ENCODE data around the gene SKI. TPM values are rescaled to one million over a fixed set of nuclear protein-coding genes. Genes with fewer than 3 reads are reported as not detected.
A peak's percentile ranks its signal among the peaks of the same experiment; 100 is the strongest.

Gene SKI
- total and polyA plus RNA-seq, 9 of the 15 experiments (the other 6 are each of a cell fraction or from before 2014, with no cell fraction given), result 0.10 to 60.5 (median 4.6) TPM

DNA sequence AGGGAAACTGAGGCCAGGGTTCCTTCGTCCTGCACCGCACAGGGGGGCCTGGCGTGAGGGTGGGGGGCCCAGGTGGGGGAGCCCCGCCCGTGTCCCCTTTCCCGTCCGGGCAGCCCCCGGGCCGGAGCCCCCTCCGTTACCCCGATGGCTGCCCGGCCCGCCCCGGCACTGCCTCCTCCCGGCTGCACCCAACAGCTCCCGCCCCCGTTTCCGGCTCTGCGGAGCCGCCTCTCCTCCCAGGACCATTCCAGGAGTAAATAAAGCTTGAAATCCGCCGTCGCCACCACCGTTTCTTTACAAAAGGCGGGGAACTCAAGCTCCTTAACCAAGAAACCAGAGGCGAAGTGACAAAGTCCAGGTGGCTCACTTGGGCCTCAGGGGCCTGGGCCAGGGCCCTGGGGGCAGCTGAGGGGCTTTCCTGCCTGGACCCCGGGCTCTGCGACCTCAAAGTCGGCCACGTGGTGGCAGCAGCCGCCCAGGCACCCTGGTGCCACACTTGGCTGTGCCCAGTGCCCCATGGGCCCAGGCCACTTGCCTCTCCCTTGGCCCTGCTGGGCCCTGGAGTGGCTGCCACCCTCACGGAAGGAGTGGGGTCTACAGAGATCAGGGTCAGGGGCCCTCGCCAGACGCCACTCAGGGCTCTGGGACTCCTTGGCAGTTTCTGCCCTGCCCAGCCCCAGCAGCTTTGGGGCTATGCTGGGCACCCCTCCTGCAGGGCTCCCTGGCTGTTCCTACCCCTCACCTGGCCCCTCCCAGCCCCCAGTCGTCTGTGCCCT lies 33.0 kb upstream of the SKI start (continued):
- TF ChIP-seq MNT (conservative IDR thresholded peaks at IDR 0.05) (peak; percentile 80 to 84), PCBP1 (IDR thresholded peaks at IDR 0.05; ENCODE audit: low read depth, low read length, poor library complexity, severe bottlenecking) (no peak), DNMT1 (IDR thresholded peaks at IDR 0.05) (no peak), SMARCA5 (IDR thresholded peaks at IDR 0.05) (peak; percentile 49; the same call in 1 of the 2 replicates), ZSCAN29 (IDR thresholded peaks at IDR 0.05) (no peak), HCFC1 (IDR thresholded peaks at IDR 0.05; ENCODE audit: low read depth, low read length) (0 out of 2 replicates have a peak, but pooled peaks have one; percentile 39), ZNF175 (CRISPR knock-in tag; IDR thresholded peaks at IDR 0.05; ENCODE audit: low read depth) (no peak), HMG20B (CRISPR knock-in tag; IDR thresholded peaks at IDR 0.05) (no peak), DMBX1 (CRISPR knock-in tag; IDR thresholded peaks at IDR 0.05; ENCODE audit: borderline replicate concordance) (peak; percentile 67; the same call in 1 of the 2 replicates), NFYB (IDR thresholded peaks at IDR 0.05; ENCODE audit: extremely low read depth, insufficient read length) (no peak), TRIM24 (IDR thresholded peaks at IDR 0.05) (no peak), PCBP2 (IDR thresholded peaks at IDR 0.05; ENCODE audit: low read depth, low read length, poor library complexity, severe bottlenecking) (no peak), HDAC1 (IDR thresholded peaks at IDR 0.05) (peak in 1 of 2 experiments; percentile 64; a peak in 1 of 4 replicates), ZFPM2 (CRISPR knock-in tag; IDR thresholded peaks at IDR 0.05) (no peak), ZNF780A (CRISPR knock-in tag; IDR thresholded peaks at IDR 0.05) (no peak), ZNF583 (CRISPR knock-in tag; IDR thresholded peaks at IDR 0.05) (no peak), ZNF224 (CRISPR knock-in tag; IDR thresholded peaks at IDR 0.05) (no peak), ZBTB17 (CRISPR knock-in tag; IDR thresholded peaks at IDR 0.05) (0 out of 2 replicates have a peak, but pooled peaks have one; percentile 29), SREBF1 (IDR thresholded peaks at IDR 0.05; ENCODE audit: borderline replicate concordance, low read depth, low read length) (no peak), HOXB6 (CRISPR knock-in tag; IDR thresholded peaks at IDR 0.05; ENCODE audit: borderline replicate concordance) (no peak), ESRRA (IDR thresholded peaks at IDR 0.05; ENCODE audit: borderline replicate concordance, low read depth) (peak; percentile 57; the same call in 1 of the 2 replicates), TSC22D4 (tag; IDR thresholded peaks at IDR 0.05) (no peak)
- TF ChIP-seq, protein P1, sequence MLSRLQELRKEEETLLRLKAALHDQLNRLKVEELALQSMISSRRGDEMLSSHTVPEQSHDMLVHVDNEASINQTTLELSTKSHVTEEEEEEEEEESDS (CRISPR knock-in tag; IDR thresholded peaks at IDR 0.05), result no peak
- TF ChIP-seq, protein P2, sequence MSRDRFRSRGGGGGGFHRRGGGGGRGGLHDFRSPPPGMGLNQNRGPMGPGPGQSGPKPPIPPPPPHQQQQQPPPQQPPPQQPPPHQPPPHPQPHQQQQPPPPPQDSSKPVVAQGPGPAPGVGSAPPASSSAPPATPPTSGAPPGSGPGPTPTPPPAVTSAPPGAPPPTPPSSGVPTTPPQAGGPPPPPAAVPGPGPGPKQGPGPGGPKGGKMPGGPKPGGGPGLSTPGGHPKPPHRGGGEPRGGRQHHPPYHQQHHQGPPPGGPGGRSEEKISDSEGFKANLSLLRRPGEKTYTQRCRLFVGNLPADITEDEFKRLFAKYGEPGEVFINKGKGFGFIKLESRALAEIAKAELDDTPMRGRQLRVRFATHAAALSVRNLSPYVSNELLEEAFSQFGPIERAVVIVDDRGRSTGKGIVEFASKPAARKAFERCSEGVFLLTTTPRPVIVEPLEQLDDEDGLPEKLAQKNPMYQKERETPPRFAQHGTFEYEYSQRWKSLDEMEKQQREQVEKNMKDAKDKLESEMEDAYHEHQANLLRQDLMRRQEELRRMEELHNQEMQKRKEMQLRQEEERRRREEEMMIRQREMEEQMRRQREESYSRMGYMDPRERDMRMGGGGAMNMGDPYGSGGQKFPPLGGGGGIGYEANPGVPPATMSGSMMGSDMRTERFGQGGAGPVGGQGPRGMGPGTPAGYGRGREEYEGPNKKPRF (IDR thresholded peaks at IDR 0.05; ENCODE audit: low read depth, low read length), result no peak
- TF ChIP-seq, protein P3, sequence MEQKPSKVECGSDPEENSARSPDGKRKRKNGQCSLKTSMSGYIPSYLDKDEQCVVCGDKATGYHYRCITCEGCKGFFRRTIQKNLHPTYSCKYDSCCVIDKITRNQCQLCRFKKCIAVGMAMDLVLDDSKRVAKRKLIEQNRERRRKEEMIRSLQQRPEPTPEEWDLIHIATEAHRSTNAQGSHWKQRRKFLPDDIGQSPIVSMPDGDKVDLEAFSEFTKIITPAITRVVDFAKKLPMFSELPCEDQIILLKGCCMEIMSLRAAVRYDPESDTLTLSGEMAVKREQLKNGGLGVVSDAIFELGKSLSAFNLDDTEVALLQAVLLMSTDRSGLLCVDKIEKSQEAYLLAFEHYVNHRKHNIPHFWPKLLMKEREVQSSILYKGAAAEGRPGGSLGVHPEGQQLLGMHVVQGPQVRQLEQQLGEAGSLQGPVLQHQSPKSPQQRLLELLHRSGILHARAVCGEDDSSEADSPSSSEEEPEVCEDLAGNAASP (IDR thresholded peaks at IDR 0.05), result no peak

All from K562 (cell line).